IPS DF 6.9 (cell line): ENCODE results near the gene CPSF4.
"Not testable (repeated sequence)": the region's sequence is repeated elsewhere in the genome, so short reads cannot be mapped to it uniquely, and the experiment has no call there.

Experiments used
- DNase-seq: peaks from one replicate; pipeline ENCODE4 v3.0.0-alpha.2; 2013; ENCODE audit warnings: low read depth, low spot score
- H3K27ac ChIP-seq: one replicate; pipeline ENCODE4 v1.5.1; 2013; ENCODE audit warnings: low read length, control low read depth
- H3K27me3 ChIP-seq: 2 replicates; pipeline ENCODE4 v1.6.1; 2013; ENCODE audit warnings: mild to moderate bottlenecking, low read length; ENCODE audit not compliant: control insufficient read depth, insufficient read depth
- H3K36me3 ChIP-seq: 2 replicates; pipeline ENCODE4 v1.6.1; 2013; ENCODE audit warnings: low read length; ENCODE audit not compliant: control insufficient read depth, insufficient read depth
- H3K4me1 ChIP-seq: 2 replicates; pipeline ENCODE4 v1.6.1; 2013; ENCODE audit warnings: low read length; ENCODE audit not compliant: control insufficient read depth, insufficient read depth
- H3K4me3 ChIP-seq: 2 replicates; pipeline ENCODE4 v1.5.1; 2013; ENCODE audit warnings: mild to moderate bottlenecking, low read length
- H3K9me3 ChIP-seq: 2 replicates; pipeline ENCODE4 v1.6.1; 2013; ENCODE audit warnings: low read length, inconsistent platforms; ENCODE audit not compliant: control insufficient read depth, insufficient read depth
- WGBS: extraction: QIAGEN DNeasy Blood & Tissue Kit; methylation state at CpG from one replicate; pipeline ENCODE4 v1.1.7; 2013; ENCODE audit warnings: mixed read lengths, missing lambda C conversion rate; ENCODE audit not compliant: insufficient read length, insufficient coverage; 5-methylcytosine and 5-hydroxymethylcytosine counted together

The CPSF4 gene

DNA sequence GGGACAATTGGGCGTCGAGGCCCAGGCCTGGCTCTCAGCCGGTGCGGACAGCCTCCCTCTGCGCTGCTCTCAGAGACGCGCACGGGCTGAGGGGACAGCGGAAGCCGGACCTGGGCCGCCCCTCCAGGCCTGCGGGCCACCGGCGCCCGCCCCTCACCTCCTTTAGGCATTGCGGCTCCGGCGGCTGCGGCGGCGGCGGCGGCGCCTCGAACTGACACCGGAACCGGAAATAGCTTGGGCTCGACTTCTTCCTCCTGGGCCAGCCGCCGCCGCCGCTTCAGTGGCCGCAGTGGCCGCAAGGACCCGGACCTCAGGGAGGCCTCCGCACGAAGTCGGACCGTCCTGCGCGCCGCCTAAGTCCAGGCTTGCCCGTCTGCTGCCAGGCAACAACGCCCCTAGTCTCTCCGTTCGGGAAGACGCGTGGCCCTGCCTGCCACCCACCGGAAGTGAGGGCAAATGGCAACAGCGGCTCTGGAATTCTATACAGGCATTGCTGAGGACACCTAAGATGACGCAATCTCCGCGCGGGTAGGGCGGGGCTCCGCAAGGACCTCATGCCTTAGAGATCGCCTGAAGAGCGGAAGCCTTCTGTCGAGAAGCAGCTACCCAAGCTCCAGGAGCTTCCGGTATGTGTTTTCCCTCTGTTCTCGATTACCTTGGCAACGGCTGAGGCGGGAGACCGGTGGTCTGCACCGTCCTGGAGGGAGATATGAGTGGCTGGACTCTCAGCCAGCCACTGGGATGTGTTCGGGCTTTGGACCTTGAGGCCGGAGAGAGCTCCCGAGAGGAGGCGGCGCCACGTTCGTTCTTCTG lies 30.2 kb upstream of the CPSF4 start, which contains the start of the genes BUD31 and PDAP1:
Gene BUD31, plus strand, starts transcription at position 591 of the 813 bp plus-strand sequence. CDS start 2,124 bp downstream, outside the sequence.
Gene PDAP1, minus strand, starts transcription at position 219 of the 813 bp plus-strand sequence. Its CDS starts 49 bp downstream, at position 170.
- Histone ChIP-seq H3K27ac (no peak within 1 kb of the TSS), H3K4me1 (no peaks in the 10 kb centered on the region), H3K27me3 (no peaks in the 10 kb centered on the region), H3K36me3 (peaks cover 12% of the 10 kb centered on the region; the same call in 1 of the 2 replicates), H3K9me3 (no peaks in the 10 kb centered on the region), H3K4me3 (peak within 1 kb of the TSS; percentile 65)
- no CpG with 5 or more reads among the region's 72 CpGs for WGBS
- peak; percentile 74 for DNase-seq

DNA sequence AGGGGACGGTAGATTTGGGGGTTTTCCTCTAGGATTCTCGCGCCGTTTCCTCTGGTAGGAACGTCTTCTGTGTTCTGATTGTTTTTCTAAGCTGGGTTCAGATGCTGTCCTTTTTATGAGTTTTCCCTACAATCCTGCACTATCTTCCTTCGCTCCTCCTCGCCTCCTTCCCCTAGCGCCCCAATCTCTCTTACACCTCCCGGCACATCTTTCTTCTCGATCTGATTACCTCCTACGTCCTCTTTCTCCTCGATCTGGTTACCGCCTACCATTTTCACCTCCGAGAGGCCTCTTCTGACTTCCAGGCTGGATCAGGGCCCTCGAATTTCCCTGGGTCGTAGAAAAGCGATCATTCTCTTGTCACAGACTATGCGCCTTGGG lies 29.6 kb upstream of the CPSF4 start:
- Histone ChIP-seq H3K27ac (no peak overlapping the region), H3K9me3 (no peaks in the 10 kb centered on the region), H3K4me1 (no peaks in the 10 kb centered on the region), H3K36me3 (peaks cover 6% of the 10 kb centered on the region; the same call in 1 of the 2 replicates), H3K27me3 (no peaks in the 10 kb centered on the region), H3K4me3 (peak overlapping the region; percentile 65)
- DNase-seq: no peak
- WGBS: no CpG with 5 or more reads among the region's 18 CpGs

DNA sequence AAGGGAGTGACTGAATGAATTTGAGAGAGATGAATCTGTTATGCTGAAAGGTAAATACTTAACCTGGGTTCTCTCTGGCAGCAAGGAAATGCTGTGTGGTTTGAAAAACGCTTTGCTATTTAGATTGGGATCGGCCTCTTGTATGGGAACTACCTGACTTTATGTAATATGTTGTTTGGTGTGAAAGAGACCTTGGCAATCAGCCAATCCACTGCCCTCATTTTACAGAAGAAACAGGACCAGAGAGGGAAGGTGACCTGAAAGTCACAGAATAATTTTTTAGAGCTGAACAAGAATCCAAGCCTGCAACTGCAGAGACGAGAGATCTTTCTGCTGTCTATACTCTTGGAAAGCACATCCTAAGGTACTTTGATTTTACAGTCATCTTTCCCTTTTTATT lies 28.9 kb upstream of the CPSF4 start:
- H3K4me1 ChIP-seq: no peaks in the 10 kb centered on the region
- H3K27me3 ChIP-seq: no peaks in the 10 kb centered on the region
- H3K9me3 ChIP-seq: no peaks in the 10 kb centered on the region
- peaks cover 4% of the 10 kb centered on the region; the same call in 1 of the 2 replicates for H3K36me3 ChIP-seq
- H3K4me3 ChIP-seq: no peak overlapping the region; the same call in 1 of the 2 replicates
- WGBS: no CpG with 5 or more reads among the region's 3 CpGs
- no peak for DNase-seq
- H3K27ac ChIP-seq: no peak overlapping the region

DNA sequence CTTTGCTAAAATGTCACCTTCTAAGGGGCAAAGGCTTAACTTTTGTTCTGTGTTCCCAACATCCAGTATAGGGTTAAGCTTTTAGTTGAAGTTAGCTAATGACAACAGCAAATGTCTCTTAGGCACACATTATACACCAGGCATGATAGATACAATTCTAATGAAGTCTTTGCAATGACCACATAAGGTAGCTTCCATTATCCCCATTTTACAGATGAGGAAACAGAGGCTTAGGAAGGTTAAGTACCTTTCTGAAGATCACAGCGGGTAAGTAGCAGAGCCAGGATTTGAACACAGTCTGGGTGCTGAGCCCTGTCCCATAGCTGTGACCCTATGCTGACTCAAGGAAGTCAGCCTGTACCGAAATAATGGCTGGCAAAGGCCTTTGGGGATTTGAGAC lies 28.1 kb upstream of the CPSF4 start:
- no peak for DNase-seq
- Histone ChIP-seq H3K27me3 (no peaks in the 10 kb centered on the region), H3K9me3 (no peaks in the 10 kb centered on the region), H3K36me3 (peaks cover 2% of the 10 kb centered on the region; the same call in 1 of the 2 replicates), H3K4me3 (no peak overlapping the region), H3K4me1 (no peaks in the 10 kb centered on the region), H3K27ac (no peak overlapping the region)
- WGBS: no CpG with 5 or more reads among the region's 2 CpGs

DNA sequence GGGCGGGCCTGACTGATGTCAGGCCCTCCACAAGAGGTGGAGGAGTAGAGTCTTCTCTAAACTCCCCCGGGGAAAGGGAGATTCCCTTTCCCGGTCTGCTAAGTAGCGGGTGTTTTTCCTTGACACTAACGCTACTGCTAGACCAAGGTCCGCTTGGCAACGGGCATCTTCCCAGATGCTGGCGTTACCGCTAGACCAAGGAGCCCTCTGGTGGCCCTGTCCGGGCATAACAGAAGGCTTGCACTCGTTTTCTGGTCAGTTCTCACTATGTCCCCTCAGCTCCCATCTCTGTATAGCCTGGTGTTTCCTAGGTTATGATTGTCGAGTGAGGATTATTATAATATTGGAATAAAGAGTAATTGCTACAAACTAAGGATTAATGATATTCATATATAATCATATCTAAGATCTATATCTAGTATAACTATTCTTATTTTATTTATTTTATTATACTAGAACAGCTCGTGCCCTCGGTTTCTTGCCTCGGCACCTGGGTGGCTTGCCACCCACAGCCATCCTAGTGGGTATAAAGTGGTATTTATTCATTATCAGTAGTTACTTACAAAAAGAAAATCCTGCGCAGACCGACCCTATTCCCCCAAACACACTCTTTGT lies 23.1 kb upstream of the CPSF4 start:
- H3K9me3 ChIP-seq, H3K27me3 ChIP-seq, H3K27ac ChIP-seq, H3K4me1 ChIP-seq, H3K4me3 ChIP-seq, DNase-seq: not testable (repeated sequence)
- WGBS: no CpG with 5 or more reads among the region's 17 CpGs
- peaks cover 34% of the 10 kb centered on the region for H3K36me3 ChIP-seq

DNA sequence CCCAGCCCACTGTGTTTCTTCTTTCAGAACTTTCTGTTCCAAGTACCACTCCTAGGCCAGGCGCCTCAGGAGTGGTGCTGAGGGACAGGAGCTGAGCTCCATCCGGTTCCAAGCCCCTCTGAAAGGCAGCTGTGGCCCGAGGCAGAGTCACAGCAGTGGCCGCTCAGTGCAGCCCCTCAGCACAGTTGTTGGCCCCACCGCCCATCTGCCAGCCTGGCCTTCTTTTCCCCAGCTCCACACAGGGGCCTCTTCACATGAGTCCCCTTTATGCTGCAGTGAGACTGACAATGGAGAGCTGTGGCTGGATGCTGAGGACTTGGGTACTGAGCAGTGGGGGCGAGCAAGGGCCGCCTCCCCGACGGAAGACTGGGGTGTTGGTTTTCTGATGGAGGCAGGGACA lies 20.5 kb upstream of the CPSF4 start:
- Histone ChIP-seq H3K36me3 (peaks cover 44% of the 10 kb centered on the region), H3K27me3 (no peaks in the 10 kb centered on the region), H3K4me1 (no peaks in the 10 kb centered on the region), H3K9me3 (no peaks in the 10 kb centered on the region), H3K4me3 (no peak overlapping the region), H3K27ac (no peak overlapping the region)
- WGBS: no CpG with 5 or more reads among the region's 9 CpGs
- DNase-seq: no peak

DNA sequence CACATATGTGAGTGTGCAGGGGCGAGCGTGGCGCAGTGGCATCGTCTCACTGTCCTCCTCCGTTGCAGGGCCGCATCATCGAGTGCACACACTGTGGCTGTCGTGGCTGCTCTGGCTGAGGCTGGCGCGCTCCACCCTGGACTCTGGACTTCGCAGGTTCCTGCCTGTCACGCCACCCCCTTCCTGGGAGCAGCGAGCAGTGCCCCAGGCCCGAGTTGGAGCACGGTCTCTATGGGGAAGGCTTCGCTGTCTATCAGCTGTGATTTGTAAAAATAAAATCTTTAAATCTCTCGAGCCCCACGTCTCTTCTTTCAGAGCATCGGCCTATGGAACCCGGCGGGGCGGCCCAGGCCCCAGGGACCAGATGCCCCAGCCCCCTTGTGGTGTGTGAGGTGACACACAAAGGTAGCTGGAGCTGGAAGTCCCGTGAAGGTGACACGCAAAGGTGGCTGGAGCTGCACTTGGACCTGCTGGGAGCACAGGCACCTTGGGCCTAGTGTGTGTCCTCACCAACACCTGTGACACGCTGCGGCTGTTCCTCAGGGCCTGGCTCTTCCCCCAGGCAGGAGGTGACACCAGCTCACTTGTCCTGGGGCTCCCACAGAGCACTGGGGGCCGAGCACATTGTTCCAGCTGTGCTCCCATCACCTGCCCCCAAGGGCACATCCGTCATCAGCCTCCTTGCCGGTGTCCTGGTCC lies 19.3 kb upstream of the CPSF4 start:
- Histone ChIP-seq H3K36me3 (peaks cover 52% of the 10 kb centered on the region), H3K27me3 (no peaks in the 10 kb centered on the region), H3K9me3 (no peaks in the 10 kb centered on the region), H3K4me1 (no peaks in the 10 kb centered on the region; the same call in 1 of the 2 replicates), H3K4me3 (no peak overlapping the region), H3K27ac (no peak overlapping the region)
- DNase-seq: no peak
- WGBS: no CpG with 5 or more reads among the region's 29 CpGs

DNA sequence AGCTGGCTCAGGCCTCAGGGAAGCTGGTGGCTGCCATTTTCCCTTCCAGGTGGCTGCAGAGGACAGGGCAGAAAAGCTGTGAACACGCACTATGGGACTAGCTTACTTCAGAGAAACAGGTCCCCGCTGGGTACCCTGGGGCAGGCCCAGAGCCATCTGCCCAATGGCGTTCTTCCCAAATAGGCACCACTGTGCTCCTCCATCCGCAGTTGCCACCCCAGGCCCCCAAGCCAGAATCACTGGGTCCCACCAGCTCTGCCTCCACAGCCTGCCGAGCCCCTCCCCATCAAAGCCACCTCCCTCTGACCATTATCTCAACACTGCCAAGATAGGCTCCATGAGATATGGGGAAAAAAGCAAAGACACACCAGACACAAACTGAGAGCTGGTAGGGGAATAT lies 18.5 kb upstream of the CPSF4 start:
- no peak for DNase-seq
- H3K27me3 ChIP-seq: no peaks in the 10 kb centered on the region
- peaks cover 59% of the 10 kb centered on the region for H3K36me3 ChIP-seq
- no CpG with 5 or more reads among the region's 5 CpGs for WGBS
- no peaks in the 10 kb centered on the region for H3K9me3 ChIP-seq
- H3K27ac ChIP-seq: no peak overlapping the region
- H3K4me3 ChIP-seq: no peak overlapping the region
- no peaks in the 10 kb centered on the region; the same call in 1 of the 2 replicates for H3K4me1 ChIP-seq

DNA sequence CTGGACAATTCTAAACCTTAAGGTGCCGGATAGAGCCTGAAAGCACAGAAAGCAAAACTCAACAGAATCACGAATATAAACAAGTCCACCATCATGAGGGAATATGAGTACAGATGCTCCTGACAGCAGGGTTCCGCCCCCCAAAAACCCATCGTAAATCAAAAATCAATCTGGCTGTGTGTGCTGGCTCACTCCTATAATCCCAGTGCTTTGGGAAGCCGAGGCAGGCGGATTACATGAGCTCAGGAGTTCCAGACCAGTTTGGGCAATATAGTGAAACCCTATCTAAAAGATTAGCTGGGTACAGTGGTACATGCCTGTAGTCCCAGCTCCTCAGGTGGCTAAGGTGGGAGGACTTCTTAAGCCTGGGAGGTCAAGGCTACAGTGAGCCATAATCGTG lies 17.8 kb upstream of the CPSF4 start:
- DNase-seq: no peak
- H3K4me1 ChIP-seq: no peaks in the 10 kb centered on the region; the same call in 1 of the 2 replicates
- WGBS: no CpG with 5 or more reads among the region's 7 CpGs
- H3K4me3 ChIP-seq: no peak overlapping the region
- no peaks in the 10 kb centered on the region for H3K27me3 ChIP-seq
- peaks cover 61% of the 10 kb centered on the region for H3K36me3 ChIP-seq
- H3K27ac ChIP-seq: no peak overlapping the region
- H3K9me3 ChIP-seq: no peaks in the 10 kb centered on the region

DNA sequence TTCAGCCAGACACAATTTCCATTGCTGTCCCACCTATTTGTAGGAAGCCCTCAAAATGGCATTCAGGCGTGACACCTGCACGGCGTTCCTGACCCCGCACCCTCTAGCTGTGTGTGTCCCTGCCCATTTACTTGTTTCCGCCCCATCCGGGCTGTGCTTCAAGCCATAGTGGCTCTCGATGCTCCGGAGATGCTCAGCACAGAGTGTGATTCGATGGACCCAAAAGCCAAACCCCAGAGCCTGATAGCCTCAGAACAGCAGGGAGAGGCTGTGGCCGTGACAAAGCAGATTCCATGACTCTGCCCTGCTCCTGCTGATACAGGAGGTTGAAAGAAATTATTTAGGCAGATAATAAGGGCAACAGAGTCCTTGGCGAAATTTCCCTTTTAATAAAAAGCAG lies 16.6 kb upstream of the CPSF4 start:
- H3K27me3 ChIP-seq: no peaks in the 10 kb centered on the region
- no CpG with 5 or more reads among the region's 11 CpGs for WGBS
- H3K4me1 ChIP-seq: no peaks in the 10 kb centered on the region; the same call in 1 of the 2 replicates
- no peaks in the 10 kb centered on the region for H3K9me3 ChIP-seq
- H3K4me3 ChIP-seq: no peak overlapping the region
- peaks cover 57% of the 10 kb centered on the region for H3K36me3 ChIP-seq
- H3K27ac ChIP-seq: no peak overlapping the region
- DNase-seq: no peak
